Mesothelial cell of epicardium (in vitro differentiated cells): ENCODE results near the gene MAP3K19. TPM values are rescaled to one million over a fixed set of nuclear protein-coding genes. Genes with fewer than 3 reads are reported as not detected.

ENCODE experiments used
- DNase-seq, 2 experiments: peaks; one replicate each; pipeline ENCODE4 v3.0.0; 2021; ENCODE audit warnings: low spot score in 2 of 2; ENCODE audit not compliant: unreplicated experiment in 2 of 2
- H3K27ac Mint-ChIP-seq: 2 replicates; pipeline ENCODE4 v1.8.0; 2021; ENCODE audit warnings: mixed read lengths
- H3K27me3 Mint-ChIP-seq: 2 replicates; pipeline ENCODE4 v1.8.0; 2021; ENCODE audit warnings: low read depth, mixed read lengths
- H3K36me3 Mint-ChIP-seq: 2 replicates; pipeline ENCODE4 v1.8.0; 2021; ENCODE audit warnings: mixed read lengths
- H3K4me1 Mint-ChIP-seq: 2 replicates; pipeline ENCODE4 v1.8.0; 2021; ENCODE audit warnings: mixed read lengths
- H3K4me3 Mint-ChIP-seq: 2 replicates; pipeline ENCODE4 v1.8.0; 2021; ENCODE audit warnings: mild to moderate bottlenecking, moderate library complexity, mixed read lengths
- H3K9me3 Mint-ChIP-seq: 2 replicates; pipeline ENCODE4 v1.8.0; 2021; ENCODE audit warnings: mixed read lengths
- total RNA-seq: library from RNA; stranded (reverse); gene quantifications from 3 replicates; pipeline ENCODE4 v1.2.1, GENCODE V29; 2021
- TF ChIP-seq, protein P1 (sequence below): fragments of 200-600 bp; sonication (generic); IDR thresholded peaks from one replicate; pipeline ENCODE4 v1.5.0; 2021; ENCODE audit warnings: antibody characterized with exemption; ENCODE audit not compliant: unreplicated experiment

Gene MAP3K19
- total RNA-seq, 1 donor from 2014 or later: not detected

DNA sequence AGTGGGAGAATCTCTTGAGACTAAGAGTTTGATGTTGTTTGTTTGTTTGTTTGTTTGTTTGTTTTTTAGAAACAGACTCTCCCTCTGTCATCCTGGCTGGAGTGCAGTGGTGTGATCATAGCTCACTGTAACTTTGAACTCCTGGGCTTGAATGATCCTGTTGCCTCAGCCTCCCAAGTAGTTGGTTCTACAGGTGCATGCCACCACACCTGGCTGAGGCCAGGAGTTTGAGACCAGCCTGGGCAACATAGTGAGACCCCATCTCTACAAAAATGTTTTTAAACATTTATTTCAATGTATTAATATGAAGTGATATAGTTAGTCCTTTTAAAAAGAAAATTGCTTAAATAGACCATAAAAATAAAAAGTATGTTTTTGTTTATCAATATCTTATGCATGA, 35.6 kb downstream of the MAP3K19 start:
- Mint-ChIP-seq H3K27me3 (peaks cover 16% of the 10 kb centered on the region), H3K9me3 (peaks cover 4% of the 10 kb centered on the region), H3K4me1 (no peaks in the 10 kb centered on the region), H3K4me3 (no peak overlapping the region), H3K27ac (no peak overlapping the region), H3K36me3 (no peaks in the 10 kb centered on the region)
- no peak for DNase-seq
- TF ChIP-seq, protein P1, sequence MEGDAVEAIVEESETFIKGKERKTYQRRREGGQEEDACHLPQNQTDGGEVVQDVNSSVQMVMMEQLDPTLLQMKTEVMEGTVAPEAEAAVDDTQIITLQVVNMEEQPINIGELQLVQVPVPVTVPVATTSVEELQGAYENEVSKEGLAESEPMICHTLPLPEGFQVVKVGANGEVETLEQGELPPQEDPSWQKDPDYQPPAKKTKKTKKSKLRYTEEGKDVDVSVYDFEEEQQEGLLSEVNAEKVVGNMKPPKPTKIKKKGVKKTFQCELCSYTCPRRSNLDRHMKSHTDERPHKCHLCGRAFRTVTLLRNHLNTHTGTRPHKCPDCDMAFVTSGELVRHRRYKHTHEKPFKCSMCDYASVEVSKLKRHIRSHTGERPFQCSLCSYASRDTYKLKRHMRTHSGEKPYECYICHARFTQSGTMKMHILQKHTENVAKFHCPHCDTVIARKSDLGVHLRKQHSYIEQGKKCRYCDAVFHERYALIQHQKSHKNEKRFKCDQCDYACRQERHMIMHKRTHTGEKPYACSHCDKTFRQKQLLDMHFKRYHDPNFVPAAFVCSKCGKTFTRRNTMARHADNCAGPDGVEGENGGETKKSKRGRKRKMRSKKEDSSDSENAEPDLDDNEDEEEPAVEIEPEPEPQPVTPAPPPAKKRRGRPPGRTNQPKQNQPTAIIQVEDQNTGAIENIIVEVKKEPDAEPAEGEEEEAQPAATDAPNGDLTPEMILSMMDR: no peak

DNA sequence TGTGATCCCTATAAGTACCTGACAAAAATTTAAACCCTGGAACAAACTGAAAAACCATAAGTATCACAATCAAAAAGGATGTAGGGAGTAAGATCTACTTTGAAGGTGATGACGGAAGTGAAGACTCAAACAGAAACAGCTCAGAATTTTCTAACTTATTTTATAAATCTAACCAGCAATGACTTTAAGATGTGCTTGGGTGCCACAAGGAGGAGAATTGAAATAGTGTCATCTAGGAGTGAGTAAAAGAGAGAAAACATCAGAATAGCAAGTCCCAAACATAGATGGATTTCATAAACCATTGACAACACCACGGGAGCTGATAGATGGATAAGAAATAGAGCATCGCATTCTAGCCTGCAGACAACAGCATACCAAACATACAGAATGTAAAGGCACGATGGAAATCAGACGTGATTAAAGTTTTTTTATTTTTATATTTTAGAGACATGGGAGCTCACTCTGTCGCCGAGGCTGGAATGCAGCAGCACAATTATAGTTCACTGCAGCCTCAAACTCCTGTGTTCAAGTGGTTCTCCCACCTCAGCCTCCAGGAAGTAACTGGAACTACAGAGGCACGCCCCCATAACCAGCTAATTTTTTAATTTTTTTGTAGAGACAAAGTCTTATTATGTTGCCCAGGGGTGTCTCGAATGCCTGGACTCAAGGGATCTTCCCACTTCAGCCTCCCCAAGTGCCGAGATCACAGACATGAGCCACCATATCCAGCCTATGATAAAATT, 36.9 kb downstream of the MAP3K19 start:
- Mint-ChIP-seq H3K9me3 (no peaks in the 10 kb centered on the region), H3K4me1 (no peaks in the 10 kb centered on the region), H3K27ac (no peak overlapping the region), H3K27me3 (peaks cover 29% of the 10 kb centered on the region), H3K4me3 (no peak overlapping the region), H3K36me3 (no peaks in the 10 kb centered on the region)
- TF ChIP-seq, protein P1: no peak
- no peak for DNase-seq

DNA sequence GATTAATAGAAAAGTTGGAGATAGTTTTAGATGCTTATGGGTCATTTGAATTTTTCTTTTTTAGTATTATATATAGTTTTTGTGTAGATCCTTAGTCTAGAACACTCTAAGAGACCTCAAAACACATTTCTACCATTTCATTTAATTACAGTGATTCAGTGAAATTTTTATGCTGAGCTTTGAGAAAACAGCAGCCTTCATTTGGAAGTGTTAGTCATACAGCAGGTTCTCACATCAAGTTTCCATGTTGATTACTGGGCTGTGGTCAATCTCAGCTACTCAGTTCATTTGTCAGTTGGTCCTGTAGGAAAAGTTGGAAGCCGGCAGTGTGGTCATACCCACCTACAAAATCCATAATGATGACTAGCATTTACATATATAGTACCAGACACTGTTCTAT, 37.9 kb downstream of the MAP3K19 start:
- Mint-ChIP-seq H3K4me1 (peaks cover 2% of the 10 kb centered on the region), H3K27ac (no peak overlapping the region), H3K36me3 (no peaks in the 10 kb centered on the region), H3K9me3 (no peaks in the 10 kb centered on the region), H3K27me3 (peaks cover 33% of the 10 kb centered on the region), H3K4me3 (no peak overlapping the region)
- DNase-seq: no peak
- TF ChIP-seq, protein P1: no peak

DNA sequence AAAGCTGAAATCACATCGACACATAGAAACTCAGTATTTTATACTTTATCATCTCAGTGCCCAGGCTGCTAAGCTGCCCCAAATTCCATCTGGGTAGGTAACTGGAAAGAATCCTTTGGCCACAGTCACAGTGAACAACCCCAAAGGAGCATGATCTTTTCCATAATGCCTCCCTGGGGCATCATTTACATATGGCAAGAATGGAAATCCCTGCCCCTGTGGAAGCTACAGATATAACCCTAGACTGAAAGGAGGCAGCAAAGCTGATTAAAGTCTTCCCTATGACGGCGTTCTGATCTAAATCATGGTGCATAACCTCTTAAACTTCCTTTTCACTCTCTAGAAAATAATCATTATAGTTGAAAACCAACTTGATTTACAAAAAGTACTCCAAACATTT, 41.5 kb downstream of the MAP3K19 start:
- no peaks in the 10 kb centered on the region for H3K36me3 Mint-ChIP-seq
- no peak overlapping the region for H3K27ac Mint-ChIP-seq
- TF ChIP-seq, protein P1: no peak
- H3K4me3 Mint-ChIP-seq: no peak overlapping the region
- DNase-seq: no peak
- H3K9me3 Mint-ChIP-seq: no peaks in the 10 kb centered on the region
- H3K4me1 Mint-ChIP-seq: peaks cover 5% of the 10 kb centered on the region
- H3K27me3 Mint-ChIP-seq: peaks cover 34% of the 10 kb centered on the region

DNA sequence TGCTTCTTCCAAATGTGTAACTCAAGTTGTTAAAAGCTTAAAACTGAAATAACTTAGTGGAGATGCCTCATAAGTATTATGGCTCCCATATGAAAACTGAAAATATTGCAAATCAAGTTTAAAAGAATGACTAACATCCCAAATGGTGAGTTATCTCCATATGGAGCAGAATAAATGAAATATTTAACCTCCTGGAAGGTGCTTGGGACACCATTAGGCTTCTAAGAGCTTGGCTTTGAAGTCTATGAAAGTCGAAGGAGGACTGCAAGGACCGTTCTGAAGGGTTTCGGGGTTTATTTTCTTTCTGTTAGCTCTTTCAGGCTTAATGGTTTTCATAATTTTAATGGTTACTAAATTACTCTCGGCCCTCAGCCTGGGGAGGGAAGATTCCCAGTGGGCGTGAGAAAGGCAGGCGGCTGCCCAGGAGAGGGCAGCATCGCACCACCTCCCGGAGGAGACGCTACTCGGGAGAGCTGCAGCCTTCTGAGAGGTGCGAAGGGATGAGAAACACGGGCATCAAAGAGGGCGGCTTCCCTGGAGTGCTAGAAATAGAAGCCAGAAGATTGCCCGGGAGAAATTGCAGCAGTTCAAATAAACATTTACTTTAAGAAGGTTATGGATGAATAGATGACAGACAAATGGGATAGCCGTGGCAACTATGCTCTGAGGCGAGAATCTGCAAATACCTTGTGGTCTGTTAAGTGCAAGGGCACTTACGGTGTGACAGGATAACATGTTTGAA, 43.1 kb downstream of the MAP3K19 start:
- H3K27me3 Mint-ChIP-seq: peaks cover 30% of the 10 kb centered on the region
- no peak overlapping the region for H3K4me3 Mint-ChIP-seq
- H3K27ac Mint-ChIP-seq: no peak overlapping the region

More for the DNA sequence above, 43.1 kb downstream of the MAP3K19 start:
- Mint-ChIP-seq H3K4me1 (peaks cover 9% of the 10 kb centered on the region), H3K36me3 (no peaks in the 10 kb centered on the region), H3K9me3 (no peaks in the 10 kb centered on the region)
- TF ChIP-seq, protein P1: peak; percentile 59
- DNase-seq: peak; percentile 56 to 79
